NCI-H460 (cell line): ENCODE results near the gene TICAM1. TPM values are rescaled to one million over a fixed set of nuclear protein-coding genes. Genes with fewer than 3 reads are reported as not detected.

Experiments
- DNase-seq: peaks from one replicate; pipeline ENCODE4 v3.0.0-alpha.2; 2016; ENCODE audit warnings: low read depth; ENCODE audit errors: extremely low read depth
- small RNA-seq, 2 experiments: library from RNA; depleted of rRNA; stranded (forward); fragments of <200 nt; gene quantifications; one replicate each; pipeline ENCODE3, GENCODE V24; 2014
- total RNA-seq: library from RNA; depleted of rRNA; stranded (reverse); fragments of >200 nt; shearing (Covaris generic); gene quantifications from 2 replicates; pipeline ENCODE4 v1.2.3, GENCODE V29; 2014; rRNA removed

The TICAM1 gene
- total RNA-seq, 1 experiment from 2014 or later, result 3.0 TPM

DNA sequence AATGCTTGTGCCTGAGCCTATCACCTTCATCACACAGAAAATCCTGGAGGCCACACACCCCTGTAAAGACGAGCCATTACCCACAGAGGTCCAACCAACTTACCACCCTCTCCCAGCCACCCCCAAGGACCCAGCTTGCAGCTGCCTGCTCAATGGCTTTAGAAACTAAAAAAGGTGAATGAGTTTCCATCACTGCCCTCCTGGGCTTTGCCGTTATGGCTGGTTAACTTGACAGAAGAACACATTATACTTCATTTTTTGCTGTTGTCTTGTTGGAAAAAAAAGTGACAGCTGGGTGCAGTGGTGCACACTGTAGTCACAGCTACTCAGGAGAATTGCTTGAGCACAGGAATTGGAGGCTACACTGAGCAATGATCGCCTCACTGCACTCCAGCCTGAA, 57.4 kb downstream of the TICAM1 start:
- no peak for DNase-seq

DNA sequence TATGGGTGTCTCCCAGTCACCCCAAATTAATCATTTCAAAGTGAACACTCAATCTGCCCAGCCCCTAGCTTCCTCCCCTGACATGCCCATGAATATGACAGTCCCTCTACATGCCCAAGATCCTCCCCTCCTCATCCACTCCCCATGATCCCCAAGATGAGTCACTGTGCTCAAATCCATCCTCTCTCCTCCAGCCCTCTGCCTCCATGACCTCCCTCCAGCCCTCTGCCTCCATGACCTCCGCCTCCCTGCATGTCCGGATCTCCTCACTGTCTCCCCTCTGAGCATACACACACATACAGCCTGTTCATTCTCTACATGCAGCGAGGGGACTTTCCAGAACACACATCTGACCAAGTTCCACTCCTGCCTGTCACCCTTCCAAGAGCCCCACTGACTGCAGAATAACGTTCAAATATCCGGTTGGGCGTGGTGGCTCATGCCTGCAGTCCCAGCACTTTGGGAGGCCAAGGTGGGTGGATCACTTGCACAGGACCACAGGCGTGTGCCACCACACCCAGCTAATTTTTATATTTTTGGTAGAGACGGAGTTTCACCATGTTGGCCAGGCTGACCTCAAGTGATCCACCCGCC, 58.4 kb downstream of the TICAM1 start:
- no peak for DNase-seq

DNA sequence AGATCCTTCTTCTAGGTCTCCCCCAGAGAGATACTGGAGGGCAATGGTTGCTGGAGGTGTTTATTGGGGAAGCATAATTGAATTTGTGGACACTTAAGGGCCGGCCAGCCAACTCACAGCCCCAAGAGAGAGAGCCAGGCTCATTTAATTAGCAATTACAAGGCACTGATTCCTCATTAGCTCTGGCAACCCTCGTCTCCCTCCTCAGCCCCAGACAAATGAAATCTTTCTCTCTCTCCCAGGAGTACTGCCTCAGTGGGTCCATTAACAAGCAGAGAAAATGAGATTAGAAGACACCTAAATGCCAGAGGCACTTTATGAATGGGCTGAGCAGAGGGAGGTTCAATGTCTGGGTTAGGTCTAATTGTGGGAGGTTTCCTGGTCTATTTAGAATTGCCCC, 58.9 kb downstream of the TICAM1 start:
- no peak for DNase-seq

DNA sequence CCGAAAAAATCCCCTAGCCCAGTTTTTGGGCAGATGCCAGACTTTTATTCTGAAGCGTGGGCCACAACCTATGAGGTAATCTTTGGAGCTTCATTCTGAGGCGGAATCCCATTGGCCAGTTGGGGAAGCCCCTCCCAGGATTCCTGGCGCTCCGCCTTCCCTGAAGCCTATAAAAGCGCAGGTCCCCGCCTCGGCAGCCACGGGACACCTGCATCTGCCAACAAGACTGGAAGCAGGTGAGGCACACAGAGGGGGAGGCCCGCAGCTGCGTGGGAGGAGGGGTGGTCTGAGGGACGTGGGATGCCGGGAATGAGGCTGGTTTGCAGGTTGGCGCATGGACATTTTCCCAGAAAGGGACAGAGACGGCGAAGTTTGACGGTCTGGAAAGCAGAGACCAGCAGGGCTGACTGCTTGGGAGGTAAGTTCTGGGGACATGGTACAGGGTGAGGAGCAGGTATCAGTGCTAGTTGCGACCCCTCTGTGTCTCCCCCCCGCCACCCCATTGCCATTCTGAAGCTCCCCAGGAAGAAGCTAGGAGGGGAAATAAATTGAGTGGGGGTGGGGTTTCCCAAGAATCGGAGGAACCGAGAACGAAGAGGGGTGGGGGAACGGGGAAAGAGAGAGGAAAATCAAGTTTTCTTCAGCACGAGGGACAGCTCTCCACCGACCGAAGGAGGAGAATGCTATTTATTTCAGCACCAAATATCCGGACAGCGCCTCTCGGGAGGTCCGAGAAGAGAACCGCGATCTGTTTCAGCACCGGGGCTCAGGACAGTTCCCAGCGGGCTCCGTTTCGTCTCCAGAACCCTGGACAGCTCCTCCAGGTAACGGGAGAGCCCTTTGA, 62.4 kb downstream of the TICAM1 start:
- peak; percentile 85 for DNase-seq

Small RNAs within 50 kb of the gene (small RNA-seq; reads per million reads assigned to genes)
- 0 reads per million in 2 experiments for gene MIR7-3

Other genes starting within 250 kb of the TICAM1 start
- 1.4 and 1.5 TPM in 2 replicates for gene TNFAIP8L1, start 192.2 kb downstream of the TICAM1 start, total RNA-seq
- gene MYDGF, start 161.4 kb downstream of the TICAM1 start, total RNA-seq, result 184 and 191 TPM in 2 replicates
- 27.9 and 28.4 TPM in 2 replicates for gene DPP9, start 107.9 kb downstream of the TICAM1 start, total RNA-seq
- 10.2 and 10.6 TPM in 2 replicates for gene FEM1A, start 40.0 kb downstream of the TICAM1 start, total RNA-seq
- 35.2 and 36.9 TPM in 2 replicates for gene PLIN3, start 36.0 kb upstream of the TICAM1 start, total RNA-seq
- not detected in 2 replicates for gene ARRDC5, start 71.2 kb upstream of the TICAM1 start, total RNA-seq
- gene UHRF1, start 77.8 kb upstream of the TICAM1 start, total RNA-seq, result 11.0 and 13.4 TPM in 2 replicates
- 5.6 and 6.0 TPM in 2 replicates for gene KDM4B, start 137.4 kb upstream of the TICAM1 start, total RNA-seq